ENCODE results near the gene ASCL5.
"Not testable (repeated sequence)": the region's sequence is repeated elsewhere in the genome, so short reads cannot be mapped to it uniquely, and the experiment has no call there.

Gene ASCL5, protein sequence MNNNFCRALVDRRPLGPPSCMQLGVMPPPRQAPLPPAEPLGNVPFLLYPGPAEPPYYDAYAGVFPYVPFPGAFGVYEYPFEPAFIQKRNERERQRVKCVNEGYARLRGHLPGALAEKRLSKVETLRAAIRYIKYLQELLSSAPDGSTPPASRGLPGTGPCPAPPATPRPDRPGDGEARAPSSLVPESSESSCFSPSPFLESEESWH

DNA sequence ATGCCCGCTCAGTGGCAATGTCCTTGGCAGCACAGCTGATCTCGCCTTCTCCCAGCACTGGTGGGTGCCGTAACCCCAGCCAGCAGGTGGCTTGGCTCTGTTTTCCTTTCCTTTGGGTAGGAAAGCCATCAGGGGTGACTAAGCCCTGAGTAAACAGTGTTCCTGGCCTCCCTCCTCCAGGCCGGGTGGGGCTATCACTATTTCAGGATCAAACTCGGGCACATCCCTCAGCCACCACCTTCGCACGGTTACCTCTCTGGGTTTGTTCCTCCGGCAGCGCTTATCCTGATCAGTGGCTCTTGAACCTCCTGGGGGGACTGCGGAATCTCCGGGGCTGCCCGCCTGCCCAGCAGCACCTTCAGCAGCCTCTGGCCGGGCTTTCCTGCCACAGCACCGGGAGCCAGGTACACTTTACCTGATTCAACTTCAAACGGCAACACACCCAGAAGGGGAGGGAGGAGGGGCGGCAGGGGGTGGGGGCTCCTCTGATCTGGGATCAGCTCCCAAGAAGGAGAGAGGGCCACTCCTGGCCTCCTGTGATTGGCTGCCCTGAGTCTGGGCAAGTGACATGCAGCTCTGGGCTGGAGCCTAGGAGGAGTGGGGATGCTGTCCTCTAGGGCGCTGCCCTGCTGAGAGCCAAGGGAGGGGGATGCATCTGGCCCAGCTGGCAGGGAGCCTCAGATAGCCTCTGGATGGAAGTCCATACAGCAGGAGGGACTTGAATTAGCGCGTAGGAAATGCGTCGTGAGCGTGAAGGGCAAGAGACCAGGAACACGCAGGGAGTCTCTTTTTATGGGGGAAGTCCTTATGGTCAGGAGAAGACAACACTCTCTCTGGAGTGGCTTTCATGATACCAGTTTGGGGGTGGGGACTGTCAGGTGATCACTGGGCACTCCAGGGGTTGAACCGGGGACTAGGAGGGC is at the start of gene ASCL5:
Gene ASCL5, minus strand, starts transcription at position 353 of the 923 bp plus-strand sequence. CDS start 11,812 bp downstream, outside the sequence.
- no peak for DNase-seq

DNA sequence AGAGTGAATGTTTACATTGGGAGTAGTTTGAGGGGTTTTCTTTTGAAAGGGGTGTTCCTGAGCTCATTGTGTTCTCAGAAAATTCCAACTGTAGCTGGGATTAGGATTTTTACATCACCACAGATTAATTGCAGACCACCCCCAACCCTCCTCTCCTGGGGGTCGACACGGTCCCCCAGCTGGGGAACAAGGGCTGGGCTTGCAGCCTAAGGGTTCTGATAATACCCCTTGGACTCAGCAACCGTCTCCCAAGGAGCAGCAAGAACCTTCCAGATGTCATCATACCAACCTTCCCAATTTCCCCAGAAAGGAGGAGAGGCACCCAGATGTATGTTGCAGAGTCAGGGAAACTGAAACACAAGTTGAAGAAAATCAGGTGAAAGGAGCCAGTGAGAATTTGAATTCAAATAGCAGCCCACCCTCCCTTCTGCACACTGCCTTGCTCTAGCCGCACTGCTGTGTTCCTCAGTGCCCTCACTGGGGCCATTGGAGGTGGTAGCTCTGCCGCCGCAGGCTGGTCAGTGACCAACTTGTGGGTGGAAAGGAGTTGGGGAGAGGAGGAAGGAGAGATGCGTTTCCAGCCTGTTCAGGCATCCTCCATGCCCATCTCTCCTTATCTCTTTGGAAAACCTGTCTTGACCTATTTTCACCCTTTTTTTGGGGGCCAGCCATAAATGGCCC is 49.0 kb upstream of the ASCL5 start:
- DNase-seq = no peak

DNA sequence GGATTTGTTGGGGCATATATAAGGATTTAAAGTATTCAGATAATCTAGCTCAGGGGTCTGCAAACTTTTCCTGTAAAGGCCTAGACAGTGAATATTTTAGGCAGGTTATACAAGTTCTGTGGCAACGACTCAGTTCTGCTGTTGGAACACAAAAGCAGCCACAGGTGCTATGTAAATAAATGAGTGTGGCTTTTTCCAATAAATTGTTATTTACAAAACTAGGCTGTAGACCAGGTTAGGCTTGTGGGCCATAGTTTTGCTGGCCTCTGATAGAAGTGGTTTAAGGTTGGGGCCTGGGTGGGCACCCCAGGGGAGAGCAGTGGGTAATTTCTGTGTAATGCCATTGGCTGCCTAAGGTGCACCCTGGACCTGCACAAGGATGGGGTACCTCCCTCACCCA is 46.8 kb upstream of the ASCL5 start:
- no peak for DNase-seq

DNA sequence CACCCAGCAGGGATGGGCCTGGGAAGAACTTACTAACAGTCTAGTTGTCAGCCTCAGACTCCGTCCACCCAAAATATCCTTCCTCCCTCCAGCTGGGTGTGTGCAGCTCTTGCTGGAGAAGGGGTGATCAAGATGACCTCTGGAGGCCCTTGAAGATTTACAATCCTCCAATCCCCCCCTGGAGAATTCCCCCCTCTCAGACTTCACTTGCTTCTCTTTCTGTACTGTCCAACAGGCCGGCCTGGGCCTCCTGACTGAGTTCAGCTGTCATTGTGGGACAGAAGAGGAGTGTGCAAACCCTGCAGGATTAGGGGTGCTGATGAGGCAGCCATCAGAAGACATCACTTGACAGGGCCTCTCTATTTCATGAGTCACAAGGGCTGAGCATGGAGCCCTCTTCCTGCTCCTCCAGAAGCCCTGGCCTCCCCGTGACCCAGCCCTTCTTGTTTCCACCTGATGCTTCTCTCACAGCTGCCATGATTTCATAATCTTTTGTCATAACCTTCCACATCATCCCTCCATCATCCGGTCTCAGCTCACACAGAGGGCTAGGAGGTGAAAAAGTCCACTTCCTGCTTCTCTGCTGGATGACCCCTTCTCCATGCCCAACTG is 46.1 kb upstream of the ASCL5 start:
- DNase-seq = no peak

DNA sequence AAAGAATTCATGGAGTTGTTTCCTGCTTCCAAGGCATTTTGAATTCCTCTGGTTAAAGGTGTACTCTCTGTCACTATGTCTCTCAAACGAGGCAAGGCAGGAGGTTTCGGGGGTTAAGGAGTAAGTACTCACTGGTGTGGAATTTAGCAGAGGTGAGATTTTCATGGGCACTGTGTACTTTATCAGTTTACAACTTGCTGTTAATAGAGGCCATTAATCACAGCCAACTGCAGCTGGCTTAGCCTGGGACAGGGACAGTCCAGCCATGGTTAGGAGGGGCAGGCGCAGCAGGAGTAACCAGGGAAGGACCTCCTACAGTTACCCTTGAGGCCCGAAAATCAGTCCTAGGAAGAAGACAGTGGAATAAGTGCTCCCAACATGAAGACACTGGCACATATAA is 45.3 kb upstream of the ASCL5 start:
- no peak for DNase-seq

DNA sequence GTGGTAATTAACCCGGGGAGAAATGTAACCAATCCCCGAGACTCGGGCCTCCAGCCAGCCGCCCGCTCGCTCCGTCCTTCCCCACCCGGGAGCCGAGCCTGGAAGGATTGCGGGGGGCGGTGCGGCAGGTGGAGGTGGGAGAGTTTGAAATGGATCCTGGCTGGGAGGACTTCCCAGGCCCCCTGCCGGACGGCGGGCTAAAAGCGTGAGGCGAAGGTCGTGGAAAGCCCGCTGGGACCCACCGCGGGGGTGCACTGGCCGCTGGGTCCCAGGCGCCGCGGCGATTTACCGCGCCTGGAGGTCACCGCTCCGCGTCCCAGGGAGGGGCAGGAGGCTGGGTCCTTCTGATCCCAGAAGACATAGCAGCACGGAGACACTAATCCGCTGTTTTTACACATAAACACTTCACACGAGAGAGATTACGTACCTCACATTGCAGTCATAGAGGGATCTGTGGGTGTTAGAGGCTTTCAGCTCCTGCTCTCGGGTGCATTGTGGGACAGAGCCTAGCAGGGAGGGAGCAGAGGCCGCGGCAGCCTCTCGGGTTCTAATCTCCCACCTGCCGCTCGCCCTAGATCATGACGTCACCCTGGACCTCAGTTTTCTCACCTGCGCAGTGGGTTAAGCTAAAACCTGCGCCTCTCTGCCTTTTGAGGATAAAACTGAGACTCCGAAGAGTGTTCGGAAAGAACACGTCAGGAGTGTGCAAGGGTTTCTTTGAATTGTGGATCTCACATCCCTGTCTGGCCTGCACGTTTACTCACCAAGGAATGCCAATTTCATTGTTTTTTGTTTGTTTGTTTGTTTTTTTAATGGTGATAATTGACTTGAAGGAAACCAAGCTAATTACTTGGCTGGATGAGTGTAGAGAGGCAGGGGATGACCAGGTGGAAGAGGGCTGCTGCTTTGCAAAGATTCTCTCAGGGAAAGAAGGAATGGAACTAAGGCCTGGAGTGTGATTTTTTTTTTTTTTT is 44.4 kb upstream of the ASCL5 start:
- no peak for DNase-seq

DNA sequence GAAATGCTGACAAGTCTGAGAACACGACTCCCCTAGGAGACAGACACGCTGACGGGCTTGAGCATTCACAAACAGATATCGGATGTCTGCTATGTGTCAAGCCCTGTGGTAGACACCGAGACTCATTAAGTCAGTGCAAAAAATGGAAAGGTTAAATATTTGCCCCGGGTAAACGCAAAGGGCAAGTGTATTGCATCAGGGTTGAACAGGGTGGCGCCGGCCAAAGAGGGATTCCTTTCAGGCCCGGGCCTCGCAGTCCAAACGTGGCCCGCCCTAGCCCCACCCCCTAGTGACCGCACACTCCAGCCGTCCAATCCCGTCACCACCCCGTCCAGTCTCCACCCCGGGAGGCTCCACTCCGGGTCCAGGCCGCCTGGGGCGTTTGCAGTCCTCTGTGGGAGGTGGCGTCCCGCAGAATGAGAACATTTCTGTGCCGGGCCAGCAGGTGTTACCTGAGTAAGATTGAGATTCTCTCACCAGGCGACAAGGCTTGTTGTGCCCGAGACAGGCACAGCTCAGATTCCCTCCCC is 43.6 kb upstream of the ASCL5 start:
- peak; percentile 68 to 75 for DNase-seq

DNA sequence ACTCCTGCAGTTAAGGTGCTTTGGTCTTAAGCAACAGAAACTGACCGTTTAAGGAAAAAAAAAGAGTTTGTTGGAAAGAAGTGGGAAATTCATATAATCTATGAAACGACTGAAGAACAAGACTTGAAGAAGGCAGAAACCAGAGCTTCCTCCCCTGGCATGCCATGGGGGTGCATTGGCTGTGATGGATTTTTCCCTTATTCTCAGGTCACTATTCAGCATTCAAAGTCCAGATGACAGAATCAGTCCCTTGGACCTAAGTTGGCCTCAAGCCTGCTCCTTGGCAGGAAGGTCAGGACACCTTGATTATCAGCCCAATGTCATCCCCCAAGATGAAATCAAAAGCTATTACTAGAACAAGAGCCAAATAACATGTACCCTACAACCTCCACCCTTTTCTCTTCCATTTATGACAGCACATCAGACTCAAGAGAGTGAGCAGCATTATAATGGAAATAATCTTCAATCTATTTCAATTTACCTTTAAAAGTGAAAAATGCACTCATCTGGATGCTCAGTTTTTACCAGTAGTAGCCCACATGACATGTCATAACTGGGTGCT is 43.1 kb upstream of the ASCL5 start:
- no peak for DNase-seq

DNA sequence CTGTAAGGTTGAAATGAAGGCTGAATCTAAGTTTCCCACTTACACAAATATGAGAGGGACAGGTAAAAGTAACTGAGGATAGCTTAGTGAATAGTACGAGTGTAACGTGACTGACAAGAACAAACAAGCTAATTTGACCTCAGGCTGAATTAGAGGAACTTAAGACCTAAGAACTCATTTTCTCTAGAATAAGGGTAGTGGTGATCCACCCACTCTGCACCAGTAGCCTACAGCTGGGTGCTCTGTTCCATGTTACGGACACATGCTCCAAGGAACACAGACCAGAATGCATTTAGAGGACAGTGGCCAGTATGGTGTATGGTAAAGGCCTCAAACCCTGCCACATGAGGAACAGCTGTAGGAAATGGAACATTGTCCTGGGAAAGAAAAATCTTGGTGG is 42.2 kb upstream of the ASCL5 start:
- no peak for DNase-seq

DNA sequence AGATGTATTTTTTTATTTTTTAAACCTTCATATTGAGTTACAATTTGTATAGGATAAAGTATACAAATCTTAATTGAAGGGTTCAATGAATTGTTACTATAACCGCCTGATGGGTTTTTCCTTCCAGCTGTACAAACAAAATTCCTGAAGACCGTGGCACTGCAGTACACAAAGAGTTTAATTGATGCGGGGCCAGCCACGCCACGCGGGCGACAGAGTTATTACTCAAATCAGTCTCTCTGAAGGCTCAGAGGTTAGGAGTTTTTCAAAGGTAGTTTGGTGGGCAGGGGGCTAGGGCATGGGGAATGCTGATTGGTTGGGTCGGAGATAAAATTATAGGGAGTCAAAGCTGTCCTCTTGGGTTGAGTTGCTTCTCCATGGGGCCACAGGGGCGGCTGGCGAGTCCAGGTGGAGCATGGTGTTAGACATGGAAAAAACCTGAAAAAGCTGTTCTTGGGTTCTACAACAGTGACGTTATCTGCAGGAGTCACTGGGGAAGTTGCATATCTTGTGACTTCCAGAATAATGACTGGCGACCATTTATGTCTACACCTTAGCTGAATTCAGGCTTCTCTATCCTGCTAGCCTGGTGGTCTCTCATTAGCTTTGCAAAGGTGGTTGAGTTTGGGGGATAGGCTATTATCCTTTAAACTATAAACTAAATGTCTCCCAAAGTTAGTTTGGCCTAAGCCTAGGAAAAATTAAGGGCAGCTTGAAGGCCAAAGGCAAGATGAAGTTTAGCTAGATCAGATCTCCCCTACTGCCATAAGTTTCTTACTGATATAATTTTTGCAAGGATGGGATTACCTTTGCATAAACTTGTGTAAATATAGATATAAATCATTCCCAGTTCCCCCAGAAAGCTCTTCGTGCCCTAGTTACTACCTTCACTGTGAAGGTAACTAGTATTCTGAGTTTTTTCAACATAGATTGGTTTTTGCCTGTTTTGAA is 40.3 kb upstream of the ASCL5 start:
- no peak for DNase-seq

DNA sequence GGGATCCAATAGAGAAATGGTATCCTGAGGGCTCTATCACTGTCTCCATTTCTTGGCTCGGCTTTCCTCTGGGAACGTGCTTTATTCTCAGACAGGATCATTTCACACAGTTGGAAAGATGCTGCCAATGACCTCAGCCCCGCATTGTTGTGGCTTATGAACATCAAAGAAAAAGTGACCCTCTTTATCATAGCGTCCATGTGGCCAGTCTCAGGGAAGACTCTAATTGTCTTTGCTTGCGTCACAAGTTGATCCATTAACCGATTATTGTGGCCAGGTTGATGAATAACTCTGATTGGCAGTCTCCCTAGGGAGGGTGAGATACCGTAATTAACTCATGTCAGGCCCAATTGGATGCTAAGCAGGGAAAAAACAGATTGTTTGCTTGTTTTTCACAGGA is 37.7 kb upstream of the ASCL5 start:
- no peak for DNase-seq

DNA sequence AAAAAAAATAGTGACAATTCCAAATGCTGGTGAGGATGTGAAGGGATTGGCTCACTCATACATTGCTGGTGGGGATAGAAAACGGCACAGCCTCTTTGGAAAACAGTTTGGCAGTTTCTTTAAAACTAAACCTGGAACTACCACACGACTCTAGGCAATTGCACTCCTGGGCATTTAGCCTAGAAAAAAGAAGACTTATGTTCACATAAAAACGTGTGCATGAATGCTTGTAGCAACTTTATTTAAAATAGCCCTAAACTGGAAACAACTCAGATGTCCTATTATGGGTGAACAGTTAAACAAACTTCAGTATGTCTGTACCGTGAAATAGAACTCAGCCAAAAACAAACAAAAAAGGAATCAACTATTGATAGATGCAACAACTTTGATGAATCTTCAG is 36.7 kb upstream of the ASCL5 start:
- no peak for DNase-seq

DNA sequence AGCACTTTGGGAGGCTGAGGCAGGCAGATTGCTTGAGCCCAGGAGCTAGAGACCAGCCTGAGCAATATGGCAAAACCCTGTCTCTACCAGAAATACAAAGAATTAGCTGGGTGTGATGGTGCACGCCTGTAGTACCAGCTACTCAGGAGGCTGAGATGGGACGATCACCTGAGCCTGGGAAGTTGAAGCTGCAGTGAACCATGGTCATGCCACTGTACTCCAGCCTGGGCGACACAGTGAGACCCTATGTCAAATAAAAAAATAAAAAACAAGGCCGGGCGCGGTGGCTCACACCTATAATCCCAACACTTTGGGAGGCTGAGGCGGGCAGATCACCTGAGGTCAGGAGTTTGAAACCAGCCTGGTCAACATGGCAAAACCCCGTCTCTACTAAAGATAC is 36.1 kb upstream of the ASCL5 start:
- not testable (repeated sequence) for DNase-seq

DNA sequence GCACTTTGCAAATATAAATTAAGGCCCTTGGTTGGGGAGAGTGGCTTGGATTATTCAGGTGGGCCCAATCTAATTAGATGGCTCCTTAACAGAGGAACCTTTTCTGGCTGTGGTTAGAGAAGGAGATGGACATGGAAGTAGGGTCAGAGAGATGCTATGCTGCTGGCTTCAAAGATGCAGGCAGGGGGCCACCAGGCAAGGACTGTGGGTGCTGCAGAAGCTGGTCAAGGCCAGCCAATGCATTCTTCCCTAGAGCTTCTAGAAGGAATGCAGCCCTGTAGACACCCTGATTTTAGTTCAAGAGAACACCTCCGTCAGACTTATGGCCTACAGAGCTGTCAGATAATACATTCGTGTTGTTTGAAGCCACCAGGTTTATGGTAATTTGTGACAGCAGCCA is 31.0 kb upstream of the ASCL5 start:
- DNase-seq = no peak

DNA sequence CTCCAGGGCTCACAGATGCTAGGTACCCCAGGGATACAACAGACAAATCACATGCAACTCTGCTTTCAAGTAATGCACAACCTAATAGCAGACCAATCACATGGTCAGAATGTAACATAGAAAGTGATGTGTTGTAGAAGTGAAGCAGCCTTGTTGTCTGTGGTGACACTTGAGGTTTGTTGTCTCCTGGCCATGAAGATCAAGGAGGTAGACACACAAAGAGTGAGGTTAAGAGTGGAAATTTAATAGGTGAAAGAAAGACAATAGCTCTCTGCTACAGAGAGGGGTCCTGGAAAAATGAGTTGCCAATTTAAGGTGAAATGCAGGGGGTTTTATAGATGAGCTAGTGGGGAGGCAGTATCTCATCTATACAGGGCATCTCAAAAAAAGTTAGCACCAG is 29.8 kb upstream of the ASCL5 start:
- no peak for DNase-seq

DNA sequence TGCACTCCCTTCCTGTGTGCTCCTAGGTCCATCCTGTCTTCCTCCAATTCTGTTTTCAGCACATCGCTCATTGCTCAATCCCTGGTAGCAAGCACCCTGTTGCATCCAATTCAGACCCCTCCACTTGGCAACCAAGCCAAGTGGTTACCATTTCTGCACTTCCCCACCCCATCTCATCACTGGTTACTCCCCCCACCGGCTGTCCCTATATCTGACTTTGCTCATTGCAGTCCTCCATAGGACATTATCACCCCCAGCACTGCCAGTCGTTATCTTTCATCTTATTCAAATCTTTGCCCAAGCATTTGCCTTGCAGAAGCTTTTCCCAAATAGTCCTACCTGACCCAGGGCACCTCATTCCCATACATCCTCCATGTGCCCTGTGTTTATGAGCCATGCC is 29.4 kb upstream of the ASCL5 start:
- no peak for DNase-seq

DNA sequence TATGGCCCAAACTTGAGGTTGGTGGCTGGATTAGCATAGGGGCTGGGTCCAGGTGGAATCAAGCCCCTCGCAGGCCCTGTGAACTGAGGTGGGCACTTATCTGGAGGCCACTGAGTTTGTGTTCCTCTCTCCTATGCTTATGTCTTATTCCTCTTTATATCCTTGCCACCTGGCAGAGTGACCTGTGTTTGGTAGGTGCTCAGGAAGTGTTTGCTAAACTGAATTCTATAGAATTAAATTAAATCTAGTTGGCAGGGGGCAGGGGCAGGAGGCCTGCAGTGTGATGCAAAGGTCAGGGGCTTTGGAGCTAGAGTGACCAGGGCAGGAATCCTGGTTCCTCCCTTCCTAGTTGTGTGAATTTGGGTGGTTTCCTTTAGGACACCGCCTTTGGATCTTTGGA is 28.4 kb upstream of the ASCL5 start:
- no peak for DNase-seq

DNA sequence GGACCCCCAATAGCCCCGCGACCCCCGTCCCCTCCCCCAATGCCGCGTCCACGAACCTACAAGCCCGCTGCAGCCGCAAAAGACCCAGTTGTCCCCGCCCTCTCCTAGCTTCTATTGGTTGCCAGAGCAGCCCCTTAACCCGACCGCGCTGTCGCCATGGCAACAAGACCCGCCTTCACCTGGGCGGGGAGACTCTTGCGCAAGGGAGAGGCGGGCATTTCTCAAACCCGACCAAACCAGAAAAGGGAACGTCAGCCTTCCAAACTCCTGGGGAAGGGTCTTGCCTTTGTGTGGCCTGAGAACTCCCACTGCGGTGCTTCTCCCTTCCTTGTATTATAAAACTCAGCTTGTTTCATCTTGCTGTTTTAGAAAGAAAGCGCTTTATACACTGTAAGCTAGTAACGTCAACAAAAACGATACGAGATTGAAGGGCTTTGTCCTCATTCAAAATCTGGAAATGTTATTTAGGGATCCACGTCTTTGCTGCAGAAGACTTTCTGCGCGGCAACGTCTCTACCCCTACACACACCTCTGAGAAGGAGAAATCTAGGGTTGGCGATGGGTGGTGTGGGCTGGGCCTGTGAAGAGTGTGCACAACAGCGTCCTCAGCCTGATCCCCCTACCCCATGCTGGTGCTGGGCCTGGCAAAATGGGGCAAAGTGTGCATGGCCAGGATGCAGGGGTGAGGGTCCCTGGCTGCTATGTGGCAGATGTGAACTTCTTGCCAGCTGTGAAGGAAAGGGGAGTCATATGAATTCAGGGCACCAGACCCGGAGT is 27.6 kb upstream of the ASCL5 start, which contains the start of gene TMEM9:
Gene TMEM9, minus strand, starts transcription at position 86 of the 777 bp plus-strand sequence. CDS start 551 bp downstream, outside the sequence.
- peak; percentile 89 to 98 for DNase-seq

Data from NCI-H446 (cell line).